H1 (cell line): ENCODE measurements around the gene ZNF785. TPM values are rescaled to one million over a fixed set of nuclear protein-coding genes. Genes with fewer than 3 reads are reported as not detected.

Source experiments
- CREB1 ChIP-seq: IDR thresholded peaks from 2 replicates; pipeline ENCODE4 v1.6.1; 2012; ENCODE audit warnings: inconsistent platforms
- NANOG ChIP-seq: IDR thresholded peaks from 2 replicates; pipeline ENCODE4 v1.6.1; 2011; ENCODE audit warnings: low read length, low read depth, mild to moderate bottlenecking, inconsistent platforms; ENCODE audit not compliant: insufficient read depth, poor library complexity, severe bottlenecking
- PHF8 ChIP-seq: fragments of 200-600 bp; sonication (generic); conservative IDR thresholded peaks from 2 replicates; pipeline ENCODE4 v1.7.1; 2012; ENCODE audit warnings: low read depth, mild to moderate bottlenecking, inconsistent platforms, low read length, moderate library complexity
- POU5F1 ChIP-seq: IDR thresholded peaks from 2 replicates; pipeline ENCODE4 v1.6.1; 2011; ENCODE audit warnings: low read depth, mild to moderate bottlenecking, low read length, moderate library complexity
- RBBP5 ChIP-seq: IDR thresholded peaks from 2 replicates; pipeline ENCODE4 v1.7.1; 2012; ENCODE audit warnings: low read depth, mild to moderate bottlenecking, inconsistent platforms, low read length, moderate library complexity, borderline replicate concordance
- RXRA ChIP-seq: IDR thresholded peaks from 2 replicates; pipeline ENCODE4 v1.6.1; 2011; ENCODE audit warnings: low read depth, mild to moderate bottlenecking, low read length, moderate library complexity; ENCODE audit not compliant: insufficient read depth
- TAF7 ChIP-seq: optimal IDR thresholded peaks from 2 replicates; pipeline ENCODE3; 2011; ENCODE audit warnings: low read depth, mild to moderate bottlenecking, inconsistent platforms, low read length, moderate library complexity, borderline replicate concordance
- polyA plus RNA-seq, 7 experiments: library from polyadenylated mRNA; depleted of rRNA in 3 of 7; stranded (reverse) in 5 of 7; unstranded in 2 of 7; fragments of >200 nt in 5 of 7; fragments of 200-250 nt in 2 of 7; gene quantifications; 1 replicate in 5 of 7; 2 replicates in 1 of 7; 4 replicates in 1 of 7; pipeline versions ENCODE4 v1.2.1 to v1.2.3, GENCODE V29; 2011 to 2013; ENCODE audit warnings: missing spikeins in 2 of 7, mixed read lengths in 2 of 7
- total RNA-seq: library from RNA; stranded (reverse); fragmentation: NEBNext Ultra II Directional; extraction: Animal tissue kit (Norgen Biotek cat#: 25700); gene quantifications from 2 replicates; pipeline ENCODE4 v1.2.1, GENCODE V29; 2021

The ZNF785 gene
- total and polyA plus RNA-seq, 2 of the 8 experiments (the other 6 are each of a cell fraction or from before 2014, with no cell fraction given): 8.6 to 12.9 TPM

DNA sequence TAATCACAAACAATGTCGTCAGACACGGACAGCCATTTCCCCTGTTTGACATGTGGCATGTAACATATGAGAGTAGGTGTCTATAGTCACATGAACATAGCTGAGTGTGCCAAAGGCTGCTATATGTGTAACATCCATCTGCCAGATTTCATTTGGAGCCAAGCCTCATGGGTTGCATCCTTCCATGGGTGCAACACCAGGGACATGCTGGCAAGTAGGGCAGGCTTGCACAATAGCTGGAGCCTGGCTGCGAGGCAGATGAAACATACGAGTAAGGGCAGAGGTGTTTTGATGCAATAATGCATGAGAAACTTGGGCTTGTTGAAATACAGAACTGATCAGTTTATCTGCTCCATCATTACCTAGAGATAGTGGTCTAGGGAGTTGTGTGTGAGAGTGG is 33.7 kb upstream of the ZNF785 start (continued):
- TF ChIP-seq TAF7 (no peak), CREB1 (no peak), NANOG (no peak), RBBP5 (no peak), RXRA (no peak), POU5F1 (no peak), PHF8 (no peak)
